GM20000 (cell line): ENCODE measurements around the gene TMEM178B.

Source experiments
- DNase-seq: peaks from one replicate; pipeline ENCODE4 v3.0.0; 2012; ENCODE audit warnings: low spot score
- TF ChIP-seq, protein P1 (sequence below): IDR thresholded peaks from 2 replicates; pipeline ENCODE4 v1.5.1; 2012; ENCODE audit warnings: mild to moderate bottlenecking, control low read depth; ENCODE audit errors: extremely low read depth, missing control alignments

Gene TMEM178B

GRCh38 chr7:141271451-141271850 is 197.6 kb downstream of the TMEM178B start:
- TF ChIP-seq, protein P1, sequence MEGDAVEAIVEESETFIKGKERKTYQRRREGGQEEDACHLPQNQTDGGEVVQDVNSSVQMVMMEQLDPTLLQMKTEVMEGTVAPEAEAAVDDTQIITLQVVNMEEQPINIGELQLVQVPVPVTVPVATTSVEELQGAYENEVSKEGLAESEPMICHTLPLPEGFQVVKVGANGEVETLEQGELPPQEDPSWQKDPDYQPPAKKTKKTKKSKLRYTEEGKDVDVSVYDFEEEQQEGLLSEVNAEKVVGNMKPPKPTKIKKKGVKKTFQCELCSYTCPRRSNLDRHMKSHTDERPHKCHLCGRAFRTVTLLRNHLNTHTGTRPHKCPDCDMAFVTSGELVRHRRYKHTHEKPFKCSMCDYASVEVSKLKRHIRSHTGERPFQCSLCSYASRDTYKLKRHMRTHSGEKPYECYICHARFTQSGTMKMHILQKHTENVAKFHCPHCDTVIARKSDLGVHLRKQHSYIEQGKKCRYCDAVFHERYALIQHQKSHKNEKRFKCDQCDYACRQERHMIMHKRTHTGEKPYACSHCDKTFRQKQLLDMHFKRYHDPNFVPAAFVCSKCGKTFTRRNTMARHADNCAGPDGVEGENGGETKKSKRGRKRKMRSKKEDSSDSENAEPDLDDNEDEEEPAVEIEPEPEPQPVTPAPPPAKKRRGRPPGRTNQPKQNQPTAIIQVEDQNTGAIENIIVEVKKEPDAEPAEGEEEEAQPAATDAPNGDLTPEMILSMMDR = no peak
- DNase-seq = no peak

- no peak for DNase-seq
- TF ChIP-seq, protein P1 = no peak
Observed at GRCh38 chr7:141272417-141272816, 198.6 kb downstream of the TMEM178B start.

DNA sequence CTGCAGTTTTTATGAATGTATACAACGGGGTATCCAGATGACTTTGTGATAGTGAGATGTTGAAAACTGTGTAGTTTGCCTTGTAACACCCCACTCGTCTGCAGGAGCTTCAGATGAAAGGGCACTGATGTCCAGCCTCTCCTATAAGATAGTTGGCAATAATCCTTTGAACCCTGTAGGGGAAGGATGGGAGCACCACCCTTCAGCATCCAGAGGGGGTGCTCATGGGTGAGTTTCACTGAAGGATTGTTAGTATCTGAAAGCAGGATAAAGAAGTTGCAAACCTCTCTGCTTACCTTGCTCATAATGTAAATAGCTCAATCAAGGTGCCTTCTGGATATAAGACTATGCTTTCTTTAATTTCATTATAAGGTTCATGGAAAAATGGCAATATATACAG is 201.5 kb downstream of the TMEM178B start:
- DNase-seq = no peak
- TF ChIP-seq, protein P1 = no peak

DNA sequence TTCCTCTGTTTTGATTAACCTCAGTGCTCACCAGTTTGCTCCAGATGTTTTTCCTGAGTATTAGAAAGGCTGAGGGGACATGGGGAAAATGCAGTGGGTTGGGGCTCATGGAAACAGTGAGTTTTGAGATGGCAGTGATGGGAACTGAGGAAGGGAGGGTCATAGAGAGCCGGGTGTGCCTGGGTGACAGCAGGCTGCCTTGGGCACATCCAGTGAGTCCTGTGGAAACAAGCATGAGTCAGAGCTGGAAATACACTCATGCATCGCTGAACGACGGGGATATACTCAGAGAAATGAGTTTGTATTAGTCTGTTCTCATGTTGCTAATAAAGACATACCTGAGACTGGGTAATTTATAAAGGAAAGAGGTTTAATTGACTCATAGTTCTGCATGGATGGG is 202.2 kb downstream of the TMEM178B start:
- TF ChIP-seq, protein P1 = no peak
- DNase-seq = no peak

DNA sequence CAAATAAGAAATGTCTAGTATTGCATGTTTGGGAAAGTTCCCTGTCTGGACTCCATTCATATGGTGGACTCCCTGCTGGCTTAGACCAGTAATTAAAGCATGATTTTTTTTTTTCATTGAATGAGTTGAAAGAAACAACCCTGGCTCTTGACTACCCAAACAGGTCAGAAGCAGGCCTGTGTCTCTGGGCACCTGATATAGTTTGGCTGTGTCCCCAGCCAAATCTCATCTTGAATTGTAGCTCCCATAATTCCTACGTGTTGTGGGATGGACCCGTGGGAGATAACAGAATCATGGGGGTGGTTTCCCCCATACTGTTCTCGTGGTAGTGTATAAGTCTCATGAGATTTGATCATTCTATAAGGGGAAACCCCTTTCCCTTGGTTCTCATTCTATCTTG is 206.2 kb downstream of the TMEM178B start:
- TF ChIP-seq, protein P1 = no peak
- DNase-seq = no peak

DNA sequence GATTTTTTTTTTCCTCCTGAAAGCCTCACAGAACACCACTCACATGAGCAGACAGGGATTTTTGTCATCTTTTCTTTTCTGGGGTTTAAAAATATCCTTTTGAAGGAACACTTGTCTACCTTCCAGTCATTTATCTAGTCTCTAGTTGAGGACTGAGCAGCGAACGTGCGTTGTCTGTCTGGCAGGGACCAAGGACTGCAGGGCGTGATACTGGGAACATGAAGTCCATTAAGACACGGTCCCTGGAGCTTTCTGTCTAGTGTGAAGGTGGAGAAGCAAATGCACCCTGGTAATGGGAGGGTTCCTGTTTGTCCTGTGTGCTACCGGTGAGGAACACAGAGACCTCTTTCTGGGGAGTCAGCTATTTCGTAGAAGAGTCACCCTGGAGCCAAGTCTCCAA is 207.4 kb downstream of the TMEM178B start:
- DNase-seq = no peak
- TF ChIP-seq, protein P1 = no peak

DNA sequence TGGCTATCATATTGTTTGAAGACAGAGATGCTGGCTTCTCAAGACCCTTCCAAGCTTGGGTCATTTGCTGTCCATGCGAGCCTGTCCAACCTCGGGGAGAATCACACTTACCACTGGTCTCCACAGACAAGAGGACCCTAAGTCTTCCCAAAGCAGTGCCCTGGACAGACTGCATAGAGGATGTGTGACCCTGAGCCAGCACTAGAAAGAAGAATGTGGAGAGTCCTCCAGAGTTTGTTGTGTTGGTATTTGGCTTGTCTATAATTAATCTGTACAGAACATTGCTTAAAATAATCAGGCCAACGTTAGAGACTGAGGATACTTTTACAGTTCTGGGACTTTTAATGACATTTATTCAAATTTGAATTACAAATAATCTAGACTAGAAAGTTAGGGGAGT is 212.7 kb downstream of the TMEM178B start:
- DNase-seq = no peak
- TF ChIP-seq, protein P1 = no peak
